ENCODE data around the gene TPRG1L.
A peak's percentile ranks its signal among the peaks of the same experiment; 100 is the strongest.

TPRG1L gene

DNA sequence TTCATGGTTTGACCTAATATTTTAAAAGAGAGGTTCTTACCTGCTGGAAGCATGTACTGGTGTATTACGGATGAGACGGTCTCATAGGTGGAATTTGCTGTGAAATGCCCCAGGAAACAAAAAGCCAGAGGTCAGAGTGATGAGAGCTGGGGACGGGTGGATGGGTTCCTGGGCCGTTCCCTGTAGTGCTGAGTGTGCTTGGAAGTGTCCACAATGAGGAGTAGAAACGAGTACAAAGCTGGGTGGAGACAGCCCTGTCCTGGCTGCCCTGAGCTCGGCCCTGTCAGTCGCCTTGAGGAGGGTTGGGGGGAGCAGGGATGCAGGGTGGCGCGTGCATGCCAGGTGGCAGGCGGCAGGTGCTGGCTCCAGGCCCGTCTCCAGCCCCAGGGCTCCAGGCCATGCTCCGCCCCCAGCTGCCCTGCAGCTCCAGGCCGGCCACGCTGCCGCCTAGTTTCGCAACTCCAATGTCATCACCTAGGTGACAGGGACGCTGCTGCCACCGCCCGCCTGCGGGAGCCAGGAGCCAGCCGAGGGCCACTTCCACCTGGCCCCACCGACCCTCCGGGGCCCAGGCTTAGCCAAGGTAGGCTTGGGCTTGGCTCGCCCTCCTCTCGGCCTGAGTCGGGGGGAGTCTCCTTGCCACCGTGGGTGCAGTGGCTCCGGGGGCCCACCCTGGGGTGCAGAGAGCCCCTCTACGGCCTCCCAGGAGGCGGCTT, 43.9 kb downstream of the TPRG1L start:
- peak; percentile 31 to 68 for DNase-seq

GRCh38 chr1:3669421-3669821, 44.6 kb downstream of the TPRG1L start:
- no peak for DNase-seq

GRCh38 chr1:3669971-3670431, 45.2 kb downstream of the TPRG1L start:
- no peak for DNase-seq

GRCh38 chr1:3670823-3671265, 46.0 kb downstream of the TPRG1L start:
- no peak for DNase-seq

DNA sequence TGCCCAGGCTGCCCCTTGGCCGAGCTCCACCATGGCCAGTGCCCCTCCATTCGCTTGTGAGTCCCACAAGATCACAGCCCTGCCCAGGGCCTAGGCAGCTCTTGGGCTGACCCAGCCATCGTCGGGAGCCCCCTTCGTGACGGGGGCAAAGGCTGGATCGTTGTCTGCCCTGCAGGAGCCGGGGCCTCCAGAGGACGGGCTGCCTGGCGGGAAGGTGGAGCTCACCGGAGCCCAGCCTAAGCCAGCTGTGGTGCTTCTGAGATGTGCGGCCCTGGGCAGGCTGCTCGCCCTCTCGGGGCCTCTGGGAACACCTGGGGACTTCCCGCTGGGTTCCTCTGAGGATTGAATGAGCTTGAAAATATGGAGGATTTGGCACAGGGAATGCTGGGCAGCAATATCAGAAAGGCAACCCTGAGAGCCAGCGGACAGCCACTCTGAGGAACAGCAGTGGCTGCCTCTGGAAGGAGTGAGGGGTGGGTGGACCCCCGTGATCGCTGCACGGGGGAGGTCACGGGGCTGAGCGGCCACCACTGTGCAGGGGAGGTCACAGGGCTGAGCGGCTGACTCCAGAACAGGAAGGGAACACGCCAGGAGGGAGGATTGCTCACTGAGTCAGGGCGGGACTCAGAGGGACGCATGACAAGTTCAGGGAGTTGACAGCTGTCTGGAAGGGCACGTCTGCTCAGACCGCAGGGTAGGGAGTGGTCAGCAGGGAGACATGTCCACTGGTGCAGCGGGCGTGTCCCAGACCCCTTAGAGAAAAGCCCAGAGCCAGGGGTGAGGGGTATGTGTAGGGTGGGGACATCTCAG, 46.8 kb downstream of the TPRG1L start:
- no peak for DNase-seq

GRCh38 chr1:3672231-3672970, 47.6 kb downstream of the TPRG1L start:
- DNase-seq, result no peak

DNA sequence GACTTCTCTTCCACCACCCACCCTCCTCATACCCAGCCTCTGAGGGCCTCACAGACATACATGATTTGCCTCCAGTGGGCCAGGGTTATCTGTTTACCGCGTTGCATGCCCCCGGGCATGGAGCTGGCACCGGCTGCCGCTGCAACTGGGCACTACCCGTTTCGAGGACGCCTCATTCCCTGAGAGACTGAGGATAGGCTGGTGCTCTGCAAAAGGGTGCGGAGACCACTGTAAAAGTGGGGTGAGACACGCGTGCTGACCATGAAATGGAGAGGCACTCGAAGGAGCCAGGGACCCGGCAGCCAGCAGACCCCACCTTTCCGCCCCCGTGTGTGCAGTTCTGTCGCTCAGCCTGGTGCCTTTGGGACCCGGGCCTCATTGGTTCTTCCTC, 48.2 kb downstream of the TPRG1L start:
- no peak for DNase-seq

DNA sequence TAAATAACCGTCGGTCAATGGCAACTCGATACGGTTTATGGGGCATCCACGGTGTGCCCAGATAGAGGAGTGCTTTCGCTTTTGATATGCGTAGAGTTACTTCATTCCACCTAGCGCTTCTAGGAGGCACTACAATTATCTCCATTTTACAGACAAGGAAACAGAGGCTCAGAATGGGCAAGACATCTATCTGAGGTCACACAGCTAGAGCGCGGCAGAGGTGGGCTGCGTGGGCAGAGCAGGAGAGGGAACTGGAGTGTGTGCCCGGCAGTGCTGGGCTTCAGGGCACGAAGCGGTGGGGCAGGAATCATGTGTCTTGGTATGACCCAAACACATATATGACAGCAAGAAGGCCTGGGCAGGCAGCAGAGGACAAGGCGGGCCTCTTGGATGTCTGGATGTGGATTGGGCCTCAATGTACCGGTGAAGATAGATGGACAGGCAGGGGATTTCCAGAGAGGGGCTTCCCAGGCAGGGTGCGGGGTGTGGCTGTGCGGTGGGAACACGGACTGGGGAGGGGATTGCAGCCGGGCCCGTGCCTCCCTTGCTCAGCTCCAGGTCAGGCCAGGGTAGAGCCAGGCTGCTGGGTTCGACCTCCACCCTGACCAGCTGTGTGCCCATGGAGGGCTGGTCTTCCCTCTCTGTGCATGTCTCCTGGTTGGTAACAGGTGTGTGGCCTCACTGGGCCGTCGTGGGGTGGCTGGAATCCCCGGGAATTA, 48.7 kb downstream of the TPRG1L start:
- DNase-seq, result no peak

- DNase-seq, result no peak
These were observed 49.6 kb downstream of the TPRG1L start for GRCh38 chr1:3674100-3675094.

GRCh38 chr1:3675436-3675835, 50.6 kb downstream of the TPRG1L start:
- no peak for DNase-seq

- no peak for DNase-seq
These were observed 52.0 kb downstream of the TPRG1L start for GRCh38 chr1:3676581-3677470.

- no peak for DNase-seq
These were observed 52.7 kb downstream of the TPRG1L start for GRCh38 chr1:3677484-3677883.

GRCh38 chr1:3678361-3679097, 53.7 kb downstream of the TPRG1L start:
- DNase-seq, result no peak

DNA sequence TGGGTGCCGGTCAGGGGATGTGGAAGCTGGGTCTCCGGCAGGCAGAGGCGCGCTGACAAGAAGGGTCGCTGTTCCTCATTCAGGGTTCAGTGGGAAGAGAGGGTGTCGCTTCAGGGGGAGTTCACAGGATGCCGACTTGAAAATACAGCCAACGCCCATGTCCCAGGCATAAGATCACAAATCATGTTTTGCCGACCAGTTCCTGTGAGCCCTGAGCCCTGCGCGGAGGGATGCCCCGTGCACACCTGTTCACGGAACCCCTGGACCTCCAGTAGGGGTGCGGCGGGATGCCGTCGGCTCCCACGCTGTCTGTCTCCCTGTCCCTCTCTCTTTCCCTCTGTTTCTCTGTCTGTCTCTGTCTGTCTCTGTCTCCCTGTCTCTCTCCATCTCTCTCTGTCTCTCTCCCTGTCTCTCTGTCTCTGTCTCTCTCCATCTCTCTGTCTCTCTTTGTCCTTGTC, 54.3 kb downstream of the TPRG1L start:
- no peak for DNase-seq
